ENCODE data around the gene CCR9. TPM values are rescaled to one million over a fixed set of nuclear protein-coding genes. Genes with fewer than 3 reads are reported as not detected.
A peak's percentile ranks its signal among the peaks of the same experiment; 100 is the strongest.

Gene CCR9
- total and polyA plus RNA-seq, 10 of the 15 experiments (the other 5 are each of a cell fraction or from before 2014, with no cell fraction given): 0.05 to 3.9 (median 2.4) TPM

DNA sequence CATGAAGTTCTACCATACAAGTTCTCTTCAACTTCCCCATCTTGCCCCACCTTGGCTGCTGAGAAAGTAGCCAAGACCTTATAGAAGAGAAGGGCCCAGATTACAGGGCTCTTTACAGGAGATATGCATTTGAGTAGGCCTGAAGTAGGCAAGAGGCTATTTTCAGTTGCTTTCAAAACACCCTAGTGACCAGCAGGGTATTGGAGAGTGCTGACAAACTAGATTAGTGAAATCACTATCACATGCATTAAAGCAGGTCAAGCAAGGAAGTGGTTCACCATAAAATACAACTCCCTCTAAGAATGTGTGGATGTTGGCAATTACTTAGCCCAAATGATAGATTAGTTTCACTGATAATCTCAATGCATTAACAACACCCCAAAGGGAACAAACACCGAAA is 41.7 kb upstream of the CCR9 start (continued):
- TF ChIP-seq, protein P1, sequence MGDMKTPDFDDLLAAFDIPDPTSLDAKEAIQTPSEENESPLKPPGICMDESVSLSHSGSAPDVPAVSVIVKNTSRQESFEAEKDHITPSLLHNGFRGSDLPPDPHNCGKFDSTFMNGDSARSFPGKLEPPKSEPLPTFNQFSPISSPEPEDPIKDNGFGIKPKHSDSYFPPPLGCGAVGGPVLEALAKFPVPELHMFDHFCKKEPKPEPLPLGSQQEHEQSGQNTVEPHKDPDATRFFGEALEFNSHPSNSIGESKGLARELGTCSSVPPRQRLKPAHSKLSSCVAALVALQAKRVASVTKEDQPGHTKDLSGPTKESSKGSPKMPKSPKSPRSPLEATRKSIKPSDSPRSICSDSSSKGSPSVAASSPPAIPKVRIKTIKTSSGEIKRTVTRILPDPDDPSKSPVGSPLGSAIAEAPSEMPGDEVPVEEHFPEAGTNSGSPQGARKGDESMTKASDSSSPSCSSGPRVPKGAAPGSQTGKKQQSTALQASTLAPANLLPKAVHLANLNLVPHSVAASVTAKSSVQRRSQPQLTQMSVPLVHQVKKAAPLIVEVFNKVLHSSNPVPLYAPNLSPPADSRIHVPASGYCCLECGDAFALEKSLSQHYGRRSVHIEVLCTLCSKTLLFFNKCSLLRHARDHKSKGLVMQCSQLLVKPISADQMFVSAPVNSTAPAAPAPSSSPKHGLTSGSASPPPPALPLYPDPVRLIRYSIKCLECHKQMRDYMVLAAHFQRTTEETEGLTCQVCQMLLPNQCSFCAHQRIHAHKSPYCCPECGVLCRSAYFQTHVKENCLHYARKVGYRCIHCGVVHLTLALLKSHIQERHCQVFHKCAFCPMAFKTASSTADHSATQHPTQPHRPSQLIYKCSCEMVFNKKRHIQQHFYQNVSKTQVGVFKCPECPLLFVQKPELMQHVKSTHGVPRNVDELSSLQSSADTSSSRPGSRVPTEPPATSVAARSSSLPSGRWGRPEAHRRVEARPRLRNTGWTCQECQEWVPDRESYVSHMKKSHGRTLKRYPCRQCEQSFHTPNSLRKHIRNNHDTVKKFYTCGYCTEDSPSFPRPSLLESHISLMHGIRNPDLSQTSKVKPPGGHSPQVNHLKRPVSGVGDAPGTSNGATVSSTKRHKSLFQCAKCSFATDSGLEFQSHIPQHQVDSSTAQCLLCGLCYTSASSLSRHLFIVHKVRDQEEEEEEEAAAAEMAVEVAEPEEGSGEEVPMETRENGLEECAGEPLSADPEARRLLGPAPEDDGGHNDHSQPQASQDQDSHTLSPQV (IDR thresholded peaks at IDR 0.05): no peak
- TF ChIP-seq EZH2 (IDR thresholded peaks at IDR 0.05; ENCODE audit: borderline replicate concordance, control insufficient read depth, low read depth, low read length) (no peak), RUNX3 (IDR thresholded peaks at IDR 0.05; ENCODE audit: low read length) (peak; percentile 50)
- TF ChIP-seq, protein P2, sequence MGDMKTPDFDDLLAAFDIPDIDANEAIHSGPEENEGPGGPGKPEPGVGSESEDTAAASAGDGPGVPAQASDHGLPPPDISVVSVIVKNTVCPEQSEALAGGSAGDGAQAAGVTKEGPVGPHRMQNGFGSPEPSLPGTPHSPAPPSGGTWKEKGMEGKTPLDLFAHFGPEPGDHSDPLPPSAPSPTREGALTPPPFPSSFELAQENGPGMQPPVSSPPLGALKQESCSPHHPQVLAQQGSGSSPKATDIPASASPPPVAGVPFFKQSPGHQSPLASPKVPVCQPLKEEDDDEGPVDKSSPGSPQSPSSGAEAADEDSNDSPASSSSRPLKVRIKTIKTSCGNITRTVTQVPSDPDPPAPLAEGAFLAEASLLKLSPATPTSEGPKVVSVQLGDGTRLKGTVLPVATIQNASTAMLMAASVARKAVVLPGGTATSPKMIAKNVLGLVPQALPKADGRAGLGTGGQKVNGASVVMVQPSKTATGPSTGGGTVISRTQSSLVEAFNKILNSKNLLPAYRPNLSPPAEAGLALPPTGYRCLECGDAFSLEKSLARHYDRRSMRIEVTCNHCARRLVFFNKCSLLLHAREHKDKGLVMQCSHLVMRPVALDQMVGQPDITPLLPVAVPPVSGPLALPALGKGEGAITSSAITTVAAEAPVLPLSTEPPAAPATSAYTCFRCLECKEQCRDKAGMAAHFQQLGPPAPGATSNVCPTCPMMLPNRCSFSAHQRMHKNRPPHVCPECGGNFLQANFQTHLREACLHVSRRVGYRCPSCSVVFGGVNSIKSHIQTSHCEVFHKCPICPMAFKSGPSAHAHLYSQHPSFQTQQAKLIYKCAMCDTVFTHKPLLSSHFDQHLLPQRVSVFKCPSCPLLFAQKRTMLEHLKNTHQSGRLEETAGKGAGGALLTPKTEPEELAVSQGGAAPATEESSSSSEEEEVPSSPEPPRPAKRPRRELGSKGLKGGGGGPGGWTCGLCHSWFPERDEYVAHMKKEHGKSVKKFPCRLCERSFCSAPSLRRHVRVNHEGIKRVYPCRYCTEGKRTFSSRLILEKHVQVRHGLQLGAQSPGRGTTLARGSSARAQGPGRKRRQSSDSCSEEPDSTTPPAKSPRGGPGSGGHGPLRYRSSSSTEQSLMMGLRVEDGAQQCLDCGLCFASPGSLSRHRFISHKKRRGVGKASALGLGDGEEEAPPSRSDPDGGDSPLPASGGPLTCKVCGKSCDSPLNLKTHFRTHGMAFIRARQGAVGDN (IDR thresholded peaks at IDR 0.05): 0 out of 2 replicates have a peak, but pooled peaks have one; percentile 30
- TF ChIP-seq, protein P3, sequence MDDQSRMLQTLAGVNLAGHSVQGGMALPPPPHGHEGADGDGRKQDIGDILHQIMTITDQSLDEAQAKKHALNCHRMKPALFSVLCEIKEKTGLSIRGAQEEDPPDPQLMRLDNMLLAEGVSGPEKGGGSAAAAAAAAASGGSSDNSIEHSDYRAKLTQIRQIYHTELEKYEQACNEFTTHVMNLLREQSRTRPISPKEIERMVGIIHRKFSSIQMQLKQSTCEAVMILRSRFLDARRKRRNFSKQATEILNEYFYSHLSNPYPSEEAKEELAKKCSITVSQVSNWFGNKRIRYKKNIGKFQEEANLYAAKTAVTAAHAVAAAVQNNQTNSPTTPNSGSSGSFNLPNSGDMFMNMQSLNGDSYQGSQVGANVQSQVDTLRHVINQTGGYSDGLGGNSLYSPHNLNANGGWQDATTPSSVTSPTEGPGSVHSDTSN (IDR thresholded peaks at IDR 0.05; ENCODE audit: insufficient replicate concordance, low read depth, low read length): no peak
